GM12878 (cell line): ENCODE measurements around the gene SLC2A14. TPM values are rescaled to one million over a fixed set of nuclear protein-coding genes. Genes with fewer than 3 reads are reported as not detected.
"Not testable (repeated sequence)": the region's sequence is repeated elsewhere in the genome, so short reads cannot be mapped to it uniquely, and the experiment has no call there.

Experiments used
- ATAC-seq: fragments of 200-7000 bp; cut with Tn5 transposase; 3 replicates; pipeline ENCODE4 v1.9.1; 2020; ENCODE audit warnings: mild to moderate bottlenecking, moderate library complexity
- BruUV-seq: library from RNA; stranded (reverse); fragments of 400-500 nt; replicated peaks from 2 replicates; lab custom pipeline; 2021; lab: Mats Ljungman, UMichigan
- CTCF ChIA-PET: fragments of 300-600 bp; sonication (Branson Sonifier 250); formaldehyde crosslinking; extraction: SDS; loops from one replicate; lab custom pipeline; 2021; ENCODE audit warnings: inconsistent platforms; lab: Yijun Ruan, JAX
- POLR2A ChIA-PET: fragments of 350-600 bp; formaldehyde crosslinking; extraction: SDS; loops from one replicate; lab custom pipeline; 2021; ENCODE audit warnings: inconsistent platforms; lab: Charles Lee
- RAD21 ChIA-PET: fragments of 300-600 bp; sonication (Branson Sonifier 250); formaldehyde crosslinking; loops from one replicate; lab custom pipeline; 2023; ENCODE audit warnings: antibody characterized with exemption; ENCODE audit not compliant: unreplicated experiment; lab: Charles Lee
- SMC1A ChIA-PET: fragments of 300-600 bp; sonication (Branson Sonifier 250); formaldehyde crosslinking; loops from one replicate; lab custom pipeline; 2023; ENCODE audit not compliant: unreplicated experiment, uncharacterized antibody; lab: Charles Lee
- DNase-seq: peaks from one replicate; pipeline ENCODE4 v3.0.0-alpha.2; 2011; ENCODE audit warnings: low read depth, low spot score
- FAIRE-seq: peaks from 3 replicates; lab custom pipeline; 2011; peaks lifted over from hg19 to GRCh38; lab: Jason Lieb, UNC
- H2AFZ ChIP-seq: 2 replicates; pipeline ENCODE4 v1.6.0; 2011; ENCODE audit warnings: low read depth, low read length, control low read depth; ENCODE audit not compliant: control insufficient read depth
- H3K27ac ChIP-seq: 2 replicates; pipeline ENCODE4 v1.5.1; 2011; ENCODE audit warnings: control low read depth; ENCODE audit not compliant: control insufficient read depth, insufficient read depth
- H3K27me3 ChIP-seq, 2 experiments: replicated peaks in 1 of 2; 2 replicates each; pipeline versions ENCODE4 v1.6.0 to v1.6.1; 2011; ENCODE audit warnings: low read length in 1 of 2; ENCODE audit not compliant: control insufficient read depth in 2 of 2, insufficient read depth in 2 of 2
- H3K36me3 ChIP-seq, 2 experiments: 2 replicates each; pipeline ENCODE4 v1.5.1; 2011; ENCODE audit warnings: low read length in 1 of 2; ENCODE audit not compliant: control insufficient read depth in 2 of 2, insufficient read depth in 2 of 2
- H3K4me1 ChIP-seq: 2 replicates; pipeline ENCODE4 v1.6.1; 2011; ENCODE audit warnings: mild to moderate bottlenecking, low read length, moderate library complexity, mixed read lengths; ENCODE audit not compliant: control insufficient read depth, insufficient read depth
- H3K4me2 ChIP-seq: 2 replicates; pipeline ENCODE4 v1.6.0; 2011; ENCODE audit warnings: control low read depth; ENCODE audit not compliant: control insufficient read depth, insufficient read depth
- H3K4me3 ChIP-seq: fragments of 200-600 bp; sonication (generic); 2 replicates; pipeline ENCODE4 v1.5.1; 2016
- H3K79me2 ChIP-seq: 2 replicates; pipeline ENCODE4 v1.6.0; 2011; ENCODE audit warnings: low read length; ENCODE audit not compliant: control insufficient read depth, insufficient read depth
- H3K9ac ChIP-seq: 2 replicates; pipeline ENCODE4 v1.8.0; 2011; ENCODE audit warnings: low read length, control low read depth, mixed read lengths; ENCODE audit not compliant: control insufficient read depth, insufficient read depth
- H3K9me3 ChIP-seq: replicated peaks from 3 replicates; pipeline ENCODE4 v1.5.1; 2011; ENCODE audit warnings: mild to moderate bottlenecking, low read length; ENCODE audit not compliant: control insufficient read depth, insufficient read depth
- H4K20me1 ChIP-seq: 2 replicates; pipeline ENCODE4 v1.6.0; 2011; ENCODE audit not compliant: control insufficient read depth, insufficient read depth
- CBX3 ChIP-seq: fragments of 200-600 bp; sonication (generic); IDR thresholded peaks from 2 replicates; pipeline ENCODE4 v1.6.1; 2016; ENCODE audit warnings: low read depth, borderline replicate concordance
- CHD1 ChIP-seq: IDR thresholded peaks from 2 replicates; pipeline ENCODE4 v1.6.1; 2012; ENCODE audit warnings: low read depth, low read length, improper control_type of control experiment
- CUX1 ChIP-seq: IDR thresholded peaks from 2 replicates; pipeline ENCODE4 v1.6.1; 2012; ENCODE audit warnings: improper control_type of control experiment, low read depth, low read length; ENCODE audit not compliant: insufficient replicate concordance
- FOXK2 ChIP-seq: fragments of 450-650 bp; IDR thresholded peaks from 2 replicates; pipeline ENCODE4 v1.6.1; 2017; ENCODE audit warnings: mild to moderate bottlenecking, moderate library complexity
- MXI1 ChIP-seq: fragments of 150-350 bp; IDR thresholded peaks from 2 replicates; pipeline ENCODE4 v1.6.1; 2011; ENCODE audit warnings: low read depth, mild to moderate bottlenecking, inconsistent platforms, low read length, improper control_type of control experiment
- SUZ12 ChIP-seq: fragments of 200-600 bp; sonication (generic); IDR thresholded peaks from one replicate; pipeline ENCODE4 v1.6.1; 2018; ENCODE audit warnings: antibody characterized with exemption, mild to moderate bottlenecking; ENCODE audit not compliant: unreplicated experiment
- YBX1 ChIP-seq: fragments of 450-650 bp; IDR thresholded peaks from 2 replicates; pipeline ENCODE4 v1.6.1; 2016; ENCODE audit warnings: antibody characterized with exemption
- WGBS: methylation state at CpG from one replicate; pipeline ENCODE4 v1.1.6; 2016; ENCODE audit warnings: low lambda C conversion rate; ENCODE audit not compliant: insufficient replicate concordance, insufficient coverage; ENCODE audit errors: missing lambda C conversion rate; 5-methylcytosine and 5-hydroxymethylcytosine counted together
- in situ Hi-C: fragments of 300-500 bp; cut with MboI; formaldehyde crosslinking; loops from 9 replicates; pipeline ENCODE4 v1.14.3; 2018; ENCODE audit warnings: mixed read lengths
- intact Hi-C: fragments of 100-400 bp; cut with micrococcal nuclease; formaldehyde crosslinking; loops from one replicate; pipeline ENCODE4 v1.14.2; 2022; ENCODE audit not compliant: unreplicated experiment
- polyA plus RNA-seq, 11 experiments: library from polyadenylated mRNA; depleted of rRNA in 4 of 11; unstranded in 6 of 11; stranded (reverse) in 5 of 11; fragments of >200 nt; fragmentation: Nextera tagmentation in 4 of 11; fragmentation: Illumina TruSeq in 1 of 11; extraction: Ambion mirVana in 4 of 11; extraction: Trizol in 1 of 11; gene quantifications; 1 replicate in 1 of 11; 2 replicates in 10 of 11; pipeline versions ENCODE4 v1.2.1 to v1.2.3, GENCODE V29; 2011 to 2016; ENCODE audit warnings: inconsistent platforms in 2 of 11, missing spikeins in 2 of 11, low read depth in 1 of 11
- total RNA-seq, 4 experiments: library from RNA; depleted of rRNA in 3 of 4; stranded (reverse); fragments of >200 nt in 3 of 4; fragmentation: Illumina TruSeq in 1 of 4; extraction: Trizol in 1 of 4; gene quantifications; 2 replicates each; pipeline versions ENCODE4 v1.2.1 to v1.2.3, GENCODE V29; 2013 to 2021

SLC2A14 gene
- total and polyA plus RNA-seq, 10 of the 15 experiments (the other 5 are each of a cell fraction or from before 2014, with no cell fraction given), result 0.05 to 0.69 (median 0.19) TPM; not detected in 1

- TF ChIP-seq YBX1, result no peak
- TF ChIP-seq MXI1, result no peak
Measured at GRCh38 chr12:7797698-7798398, 74.9 kb downstream of the SLC2A14 start (continued).

GRCh38 chr12:7797269-7797668 is 75.4 kb downstream of the SLC2A14 start:
- ChIA-PET POLR2A (interaction anchor here (0.6 kb wide), 1 partner anchor 32 kb away, joined by 3 read pairs; no protein-coding TSS in a partner anchor), SMC1A (interaction anchor here (1.5 kb wide), 1 partner anchor 164 kb away, joined by 3 read pairs; no protein-coding TSS in a partner anchor)
- ATAC-seq, H3K4me1 ChIP-seq, H2AFZ ChIP-seq, H3K4me2 ChIP-seq, H4K20me1 ChIP-seq, CTCF ChIA-PET, FAIRE-seq, H3K27ac ChIP-seq, BruUV-seq, RAD21 ChIA-PET, H3K27me3 ChIP-seq, H3K79me2 ChIP-seq, DNase-seq, in situ Hi-C loops, H3K4me3 ChIP-seq, H3K36me3 ChIP-seq, intact Hi-C loops, H3K9ac ChIP-seq, H3K9me3 ChIP-seq: not testable (repeated sequence)
- WGBS, result 31% methylated on average over 7 of the region's 7 CpGs

GRCh38 chr12:7793211-7793610 is 79.5 kb downstream of the SLC2A14 start:
- Histone ChIP-seq H4K20me1 (no peaks in the 10 kb centered on the region), H3K4me1 (no peaks in the 10 kb centered on the region), H3K9me3 (no peaks in the 10 kb centered on the region), H3K4me2 (no peak overlapping the region), H3K4me3 (no peak overlapping the region), H2AFZ (no peak overlapping the region), H3K36me3 (no peaks in the 10 kb centered on the region), H3K27me3 (no peaks in the 10 kb centered on the region; a peak in 1 of 4 replicates), H3K27ac (no peak overlapping the region), H3K79me2 (no peaks in the 10 kb centered on the region), H3K9ac (no peak overlapping the region)
- DNase-seq (no peak), FAIRE-seq (no peak), ATAC-seq (no peak)
- POLR2A ChIA-PET, result no interaction called here
- RAD21 ChIA-PET, result no interaction called here
- 24% methylated on average over 3 of the region's 3 CpGs for WGBS
- in situ Hi-C loops (no loop called here), intact Hi-C loops (no loop called here)
- SMC1A ChIA-PET, result no interaction called here
- CTCF ChIA-PET, result interaction anchor here (1.8 kb wide), 1 partner anchor 8 kb away, joined by 4 read pairs; no protein-coding TSS in a partner anchor
- no TSS peak for BruUV-seq
- TF ChIP-seq CHD1, result no peak
- no peak for TF ChIP-seq CBX3
- TF ChIP-seq SUZ12, result no peak
- no peak for TF ChIP-seq CUX1
- no peak for TF ChIP-seq FOXK2
